H1 (cell line): Measurements from ENCODE around the gene GABRR3. TPM values are rescaled to one million over a fixed set of nuclear protein-coding genes. Genes with fewer than 3 reads are reported as not detected.
A peak's percentile ranks its signal among the peaks of the same experiment; 100 is the strongest.

ENCODE experiments used
- CTCF ChIA-PET: fragments of 300-600 bp; sonication (Branson Sonifier 250); formaldehyde crosslinking; loops from one replicate; lab custom pipeline; 2021; ENCODE audit not compliant: partially characterized antibody; lab: Charles Lee
- POLR2A ChIA-PET: fragments of 300-600 bp; sonication (Branson Sonifier 250); formaldehyde crosslinking; loops from one replicate; lab custom pipeline; 2021; ENCODE audit warnings: inconsistent platforms; ENCODE audit not compliant: partially characterized antibody; lab: Charles Lee
- DNase-seq, 2 experiments: peaks; one replicate each; pipeline versions ENCODE4 v3.0.0 to v3.0.0-alpha.2; 2010 to 2022; ENCODE audit warnings: low spot score in 2 of 2, low read depth in 1 of 2, mixed read lengths in 1 of 2
- FAIRE-seq: peaks from 2 replicates; lab custom pipeline; 2011; peaks lifted over from hg19 to GRCh38; lab: Jason Lieb, UNC
- H2AFZ ChIP-seq: 2 replicates; pipeline ENCODE4 v1.8.1; 2012; ENCODE audit warnings: low read length, inconsistent platforms
- H2AK5ac ChIP-seq: 2 replicates; pipeline ENCODE4 v1.6.1; 2013; ENCODE audit warnings: low read depth, low read length
- H2BK120ac ChIP-seq: replicated peaks from 2 replicates; pipeline ENCODE3; 2013; ENCODE audit warnings: low read depth, low read length, inconsistent platforms
- H2BK12ac ChIP-seq: 2 replicates; pipeline ENCODE4 v1.6.1; 2013; ENCODE audit warnings: low read depth, low read length
- H2BK15ac ChIP-seq: 2 replicates; pipeline ENCODE4 v1.6.1; 2013; ENCODE audit warnings: low read length
- H2BK20ac ChIP-seq: 2 replicates; pipeline ENCODE4 v1.6.1; 2013; ENCODE audit warnings: low read length
- H2BK5ac ChIP-seq: 2 replicates; pipeline ENCODE4 v1.6.1; 2013; ENCODE audit warnings: low read depth, low read length
- H3K14ac ChIP-seq: 2 replicates; pipeline ENCODE4 v1.6.1; 2013; ENCODE audit warnings: inconsistent platforms; ENCODE audit not compliant: insufficient read length
- H3K18ac ChIP-seq: 2 replicates; pipeline ENCODE4 v1.6.1; 2013; ENCODE audit warnings: low read length; ENCODE audit errors: extremely low read depth
- H3K23ac ChIP-seq: 2 replicates; pipeline ENCODE4 v1.6.1; 2013; ENCODE audit warnings: inconsistent platforms; ENCODE audit not compliant: insufficient read length
- H3K23me2 ChIP-seq: 2 replicates; pipeline ENCODE4 v1.6.1; 2013; ENCODE audit warnings: low read depth, low read length
- H3K27ac ChIP-seq: 2 replicates; pipeline ENCODE4 v1.6.1; 2011; ENCODE audit warnings: low read depth, low read length, inconsistent platforms
- H3K27me3 ChIP-seq, 4 experiments: replicated peaks in 1 of 4; 1 replicate in 1 of 4; 2 replicates in 3 of 4; pipeline versions ENCODE4 v1.6.1 to v1.8.1; 2011 to 2013; ENCODE audit warnings: low read length in 3 of 4, mild to moderate bottlenecking in 3 of 4, inconsistent platforms in 2 of 4, mixed read lengths in 2 of 4, moderate library complexity in 1 of 4; ENCODE audit not compliant: control insufficient read depth in 3 of 4, insufficient read depth in 3 of 4; ENCODE audit errors: extremely low read depth in 1 of 4
- H3K36me3 ChIP-seq, 4 experiments: 2 replicates each; pipeline versions ENCODE4 v1.6.1 to v1.8.1; 2011 to 2013; ENCODE audit warnings: mild to moderate bottlenecking in 4 of 4, low read length in 3 of 4, moderate library complexity in 2 of 4, control low read depth in 1 of 4, inconsistent platforms in 1 of 4; ENCODE audit not compliant: insufficient read depth in 4 of 4, control insufficient read depth in 2 of 4
- H3K4ac ChIP-seq: replicated peaks from 2 replicates; pipeline ENCODE3; 2013; ENCODE audit warnings: low read length, low read depth, mixed read lengths, inconsistent platforms; ENCODE audit not compliant: insufficient read length
- H3K4me1 ChIP-seq, 4 experiments: replicated peaks in 1 of 4; 1 replicate in 1 of 4; 2 replicates in 3 of 4; pipeline versions ENCODE4 v1.6.1 to v1.8.1; 2011 to 2013; ENCODE audit warnings: low read length in 3 of 4, inconsistent platforms in 2 of 4, mixed read lengths in 1 of 4; ENCODE audit not compliant: insufficient read depth in 4 of 4, control insufficient read depth in 3 of 4
- H3K4me2 ChIP-seq, 2 experiments: 2 replicates each; pipeline versions ENCODE4 v1.6.1 to v1.8.1; 2011 to 2013; ENCODE audit warnings: low read depth in 2 of 2, low read length in 2 of 2, control low read depth in 1 of 2, inconsistent platforms in 1 of 2, mild to moderate bottlenecking in 1 of 2; ENCODE audit not compliant: insufficient read depth in 1 of 2
- H3K4me3 ChIP-seq, 4 experiments: fragments of 200-600, 300-600 bp in 1 of 4; sonication (generic), shearing (Covaris generic), sonication (Bioruptor Twin) in 1 of 4; 2 replicates each; pipeline versions ENCODE4 v1.5.1 to v1.8.1; 2011 to 2016; ENCODE audit warnings: low read length in 4 of 4, low read depth in 3 of 4, control low read depth in 2 of 4, inconsistent platforms in 2 of 4, mild to moderate bottlenecking in 2 of 4, mixed read lengths in 1 of 4, moderate library complexity in 1 of 4; ENCODE audit not compliant: insufficient read depth in 2 of 4; ENCODE audit errors: extremely low read depth in 1 of 4
- H3K56ac ChIP-seq: replicated peaks from 2 replicates; pipeline ENCODE3; 2013; ENCODE audit warnings: low read depth, mild to moderate bottlenecking, mixed read lengths, low read length, inconsistent platforms; ENCODE audit not compliant: insufficient read length
- H3K79me1 ChIP-seq: 2 replicates; pipeline ENCODE4 v1.6.1; 2013; ENCODE audit warnings: low read depth, low read length, control low read depth
- H3K79me2 ChIP-seq, 2 experiments: 2 replicates each; pipeline versions ENCODE4 v1.6.1 to v1.8.1; 2012 to 2013; ENCODE audit warnings: low read length in 2 of 2, mild to moderate bottlenecking in 2 of 2, inconsistent platforms in 1 of 2; ENCODE audit not compliant: insufficient read depth in 2 of 2, control insufficient read depth in 1 of 2
- H3K9ac ChIP-seq, 4 experiments: replicated peaks in 1 of 4; 1 replicate in 1 of 4; 2 replicates in 3 of 4; pipeline versions ENCODE4 v1.6.1 to v1.8.1; 2011 to 2013; ENCODE audit warnings: low read depth in 3 of 4, low read length in 3 of 4, control low read depth in 2 of 4, mild to moderate bottlenecking in 2 of 4, moderate library complexity in 2 of 4, inconsistent platforms in 1 of 4; ENCODE audit errors: extremely low read depth in 1 of 4
- H3K9me3 ChIP-seq, 2 experiments: 2 replicates each; pipeline versions ENCODE4 v1.6.1 to v1.8.1; 2012 to 2013; ENCODE audit warnings: mild to moderate bottlenecking in 2 of 2, moderate library complexity in 2 of 2, control low read depth in 1 of 2, inconsistent platforms in 1 of 2, low read depth in 1 of 2, low read length in 1 of 2, mixed read lengths in 1 of 2; ENCODE audit not compliant: insufficient read depth in 2 of 2
- H4K20me1 ChIP-seq, 2 experiments: replicated peaks in 1 of 2; 2 replicates each; pipeline versions ENCODE3 to v1.8.1; 2011 to 2013; ENCODE audit warnings: inconsistent platforms in 2 of 2, low read length in 2 of 2, mild to moderate bottlenecking in 1 of 2; ENCODE audit not compliant: insufficient read depth in 2 of 2, control insufficient read depth in 1 of 2
- H4K5ac ChIP-seq: 2 replicates; pipeline ENCODE4 v1.6.1; 2013; ENCODE audit warnings: low read length, low read depth, mixed read lengths, inconsistent platforms; ENCODE audit not compliant: insufficient read length
- H4K8ac ChIP-seq: 2 replicates; pipeline ENCODE4 v1.8.0; 2013; ENCODE audit warnings: mild to moderate bottlenecking, moderate library complexity, low read length, inconsistent platforms; ENCODE audit not compliant: insufficient read depth; ENCODE audit errors: extremely low read depth
- H4K91ac ChIP-seq: replicated peaks from 2 replicates; pipeline ENCODE3; 2013; ENCODE audit warnings: low read length, mixed read lengths, inconsistent platforms; ENCODE audit not compliant: insufficient read length
- CREB1 ChIP-seq: IDR thresholded peaks from 2 replicates; pipeline ENCODE4 v1.6.1; 2012; ENCODE audit warnings: inconsistent platforms
- RAD21 ChIP-seq, 2 experiments: IDR thresholded peaks in 1 of 2; conservative IDR thresholded peaks in 1 of 2; 2 replicates each; pipeline ENCODE4 v1.6.1; 2011; ENCODE audit warnings: low read depth in 2 of 2, low read length in 2 of 2, improper control_type of control experiment in 1 of 2, inconsistent platforms in 1 of 2, mild to moderate bottlenecking in 1 of 2, moderate library complexity in 1 of 2
- SIN3A ChIP-seq, 2 experiments: IDR thresholded peaks in 1 of 2; conservative IDR thresholded peaks in 1 of 2; 2 replicates each; pipeline ENCODE4 v1.6.1; 2011 to 2012; ENCODE audit warnings: low read length in 2 of 2, improper control_type of control experiment in 1 of 2, low read depth in 1 of 2, mild to moderate bottlenecking in 1 of 2
- TAF1 ChIP-seq: IDR thresholded peaks from 2 replicates; pipeline ENCODE4 v1.6.1; 2011; ENCODE audit warnings: mild to moderate bottlenecking, low read depth, low read length
- WGBS, 2 experiments: shearing (Covaris generic) in 1 of 2; methylation state at CpG; one replicate each; pipeline versions ENCODE4 v1.1.6 to v1.1.7; 2013 to 2015; ENCODE audit warnings: low lambda C conversion rate in 2 of 2, mixed read lengths in 2 of 2, inconsistent platforms in 1 of 2, low coverage in 1 of 2, missing lambda C conversion rate in 1 of 2; ENCODE audit not compliant: insufficient replicate concordance in 2 of 2, insufficient coverage in 1 of 2, insufficient read length in 1 of 2; ENCODE audit errors: extremely low coverage in 1 of 2, missing lambda C conversion rate in 1 of 2; 5-methylcytosine and 5-hydroxymethylcytosine counted together
- polyA plus RNA-seq, 7 experiments: library from polyadenylated mRNA; depleted of rRNA in 3 of 7; stranded (reverse) in 5 of 7; unstranded in 2 of 7; fragments of >200 nt in 5 of 7; fragments of 200-250 nt in 2 of 7; gene quantifications; 1 replicate in 5 of 7; 2 replicates in 1 of 7; 4 replicates in 1 of 7; pipeline versions ENCODE4 v1.2.1 to v1.2.3, GENCODE V29; 2011 to 2013; ENCODE audit warnings: missing spikeins in 2 of 7, mixed read lengths in 2 of 7
- total RNA-seq: library from RNA; stranded (reverse); fragmentation: NEBNext Ultra II Directional; extraction: Animal tissue kit (Norgen Biotek cat#: 25700); gene quantifications from 2 replicates; pipeline ENCODE4 v1.2.1, GENCODE V29; 2021
- TF ChIP-seq, protein P1 (sequence below), 3 experiments: IDR thresholded peaks; 1 replicate in 2 of 3; 2 replicates in 1 of 3; pipeline versions ENCODE4 v1.5.1 to v1.6.1; 2011; ENCODE audit warnings: low read length in 3 of 3, mild to moderate bottlenecking in 3 of 3, inconsistent platforms in 2 of 3, low read depth in 1 of 3, moderate library complexity in 1 of 3; ENCODE audit not compliant: insufficient read depth in 1 of 3; ENCODE audit errors: control extremely low read depth in 1 of 3

GABRR3 gene
- total and polyA plus RNA-seq, 2 of the 8 experiments (the other 6 are each of a cell fraction or from before 2014, with no cell fraction given) = not detected

DNA sequence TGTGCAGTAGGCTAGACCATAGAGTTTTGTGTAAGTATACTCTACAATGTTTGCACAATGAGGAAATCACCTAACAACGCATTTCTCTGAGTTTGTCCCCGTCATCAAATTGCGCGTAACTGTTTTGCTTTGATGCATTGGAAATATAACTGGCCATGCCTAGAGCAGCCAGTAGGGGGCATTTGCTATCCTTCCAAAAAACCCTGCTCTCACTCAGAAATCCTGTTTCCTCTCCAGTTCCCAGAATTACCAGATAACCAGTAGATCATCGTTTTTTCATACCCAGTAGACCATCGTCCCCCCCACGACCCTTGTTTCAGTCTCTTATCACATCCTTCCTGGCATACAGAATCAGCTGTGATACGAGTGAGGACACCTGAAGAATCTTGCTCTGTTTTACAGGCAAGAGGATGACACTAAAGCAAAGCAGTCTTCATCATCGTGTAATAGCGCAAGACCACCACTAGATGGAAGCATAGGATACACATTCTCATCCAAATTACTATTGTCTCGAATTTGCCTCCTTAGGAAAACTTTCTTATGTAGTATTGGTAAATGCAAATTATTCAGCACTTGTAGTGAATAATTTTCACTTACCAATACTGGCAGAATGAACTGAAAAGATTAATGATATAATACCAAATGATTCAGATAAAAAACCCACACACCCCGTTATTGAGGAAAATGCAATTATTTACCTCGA is 4.4 kb upstream of the GABRR3 start:
- no peak overlapping the region for H3K14ac ChIP-seq
- peak overlapping the region; percentile 49; the same call in 1 of the 2 replicates for H3K18ac ChIP-seq
- no peak overlapping the region for H4K8ac ChIP-seq
- peak overlapping the region in 1 of 4 experiments; percentile 53; a peak in 2 of 7 replicates for H3K9ac ChIP-seq
- no peak overlapping the region for H2AK5ac ChIP-seq
- no peak overlapping the region for H2BK20ac ChIP-seq
- DNase-seq = peak; percentile 17 to 81
- TF ChIP-seq CREB1 = peak; percentile 82
- peak; percentile 83 to 88 for TF ChIP-seq RAD21 (IDR thresholded peaks at IDR 0.05 in 1 of 2, conservative IDR thresholded peaks at IDR 0.05 in 1 of 2; ENCODE audit: low read depth in 2 of 2, low read length in 2 of 2)
- TF ChIP-seq SIN3A (conservative IDR thresholded peaks at IDR 0.05 in 1 of 2, IDR thresholded peaks at IDR 0.05 in 1 of 2; ENCODE audit: low read depth in 1 of 2, low read length in 2 of 2) = peak in 1 of 2 experiments; percentile 42; a peak in 1 of 4 replicates
- TF ChIP-seq, protein P1, sequence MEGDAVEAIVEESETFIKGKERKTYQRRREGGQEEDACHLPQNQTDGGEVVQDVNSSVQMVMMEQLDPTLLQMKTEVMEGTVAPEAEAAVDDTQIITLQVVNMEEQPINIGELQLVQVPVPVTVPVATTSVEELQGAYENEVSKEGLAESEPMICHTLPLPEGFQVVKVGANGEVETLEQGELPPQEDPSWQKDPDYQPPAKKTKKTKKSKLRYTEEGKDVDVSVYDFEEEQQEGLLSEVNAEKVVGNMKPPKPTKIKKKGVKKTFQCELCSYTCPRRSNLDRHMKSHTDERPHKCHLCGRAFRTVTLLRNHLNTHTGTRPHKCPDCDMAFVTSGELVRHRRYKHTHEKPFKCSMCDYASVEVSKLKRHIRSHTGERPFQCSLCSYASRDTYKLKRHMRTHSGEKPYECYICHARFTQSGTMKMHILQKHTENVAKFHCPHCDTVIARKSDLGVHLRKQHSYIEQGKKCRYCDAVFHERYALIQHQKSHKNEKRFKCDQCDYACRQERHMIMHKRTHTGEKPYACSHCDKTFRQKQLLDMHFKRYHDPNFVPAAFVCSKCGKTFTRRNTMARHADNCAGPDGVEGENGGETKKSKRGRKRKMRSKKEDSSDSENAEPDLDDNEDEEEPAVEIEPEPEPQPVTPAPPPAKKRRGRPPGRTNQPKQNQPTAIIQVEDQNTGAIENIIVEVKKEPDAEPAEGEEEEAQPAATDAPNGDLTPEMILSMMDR (IDR thresholded peaks at IDR 0.05; ENCODE audit: control extremely low read depth in 1 of 3, insufficient read depth in 1 of 3, low read depth in 1 of 3, low read length in 3 of 3) = peak in 2 of 3 experiments; percentile 66 to 73; a peak in 3 of 4 replicates
- TF ChIP-seq TAF1 = no peak
- ChIA-PET POLR2A (interaction anchor here (1.0 kb wide), 1 partner anchor 287 kb away, joined by 3 read pairs; no protein-coding TSS in a partner anchor), CTCF (interaction anchor here (0.8 to 6.4 kb wide), 28 partner anchors 9 to 562 kb away, joined by 3 to 97 read pairs (median 5); no protein-coding TSS in a partner anchor)
- H3K4me3 ChIP-seq = peak overlapping the region; percentile 28 to 70 (median 48); a peak in 5 of 8 replicates
- H2BK120ac ChIP-seq = peak overlapping the region; percentile 11
- no peaks in the 10 kb centered on the region for H3K79me2 ChIP-seq
- H4K5ac ChIP-seq = peak overlapping the region; percentile 41
- no peaks in the 10 kb centered on the region for H3K79me1 ChIP-seq
- no peak overlapping the region for H3K56ac ChIP-seq
- peak overlapping the region; percentile 45 to 90 for H3K4me2 ChIP-seq
- H3K23ac ChIP-seq = no peak overlapping the region
- H3K23me2 ChIP-seq = peaks cover 2% of the 10 kb centered on the region; the same call in 1 of the 2 replicates
- no peak overlapping the region for H3K4ac ChIP-seq
- H3K27ac ChIP-seq = no peak overlapping the region
- 0 out of 2 replicates have a peak overlapping the region, but pooled peaks have one; percentile 1 for H2BK5ac ChIP-seq
- H3K4me1 ChIP-seq = no peaks in the 10 kb centered on the region
- WGBS, 2 experiments = 23% methylated on average over 13 of the region's 13 CpGs; no CpG with 5 or more reads in 1 of the 2 experiments
- H2BK15ac ChIP-seq = no peak overlapping the region
- peak overlapping the region; percentile 100 for H2AFZ ChIP-seq
- peak; percentile 97 for FAIRE-seq
- H3K27me3 ChIP-seq = no peaks in the 10 kb centered on the region
- H4K91ac ChIP-seq = no peak overlapping the region
- no peaks in the 10 kb centered on the region for H3K36me3 ChIP-seq
- H3K9me3 ChIP-seq = no peaks in the 10 kb centered on the region
- no peaks in the 10 kb centered on the region for H4K20me1 ChIP-seq
- no peak overlapping the region for H2BK12ac ChIP-seq
